ENCODE data around the gene RASGRF2. TPM values are rescaled to one million over a fixed set of nuclear protein-coding genes. Genes with fewer than 3 reads are reported as not detected.

Gene RASGRF2
- total and polyA plus RNA-seq, 10 donors, result 0.74 to 13.9 (median 8.8) TPM

- Histone ChIP-seq H3K4me3 (peak overlapping the region; percentile 32 to 73 (median 55)), H3K27me3 (replicated peaks in 1 of 7) (peaks cover 0 to 77% (median 20%) of the 10 kb centered on the region in 7 donors), H3K9me3 (no peaks in the 10 kb centered on the region), H3K27ac (peak overlapping the region in 7 of 8 donors; percentile 2 to 82 (median 79)), H3K4me1 (peaks cover 0 to 56% (median 17%) of the 10 kb centered on the region in 6 donors), H3K36me3 (no peaks in the 10 kb centered on the region)
- intact Hi-C loops (cut with DNase I; ENCODE audit: low total_unique reads), result no loop called here
- TF ChIP-seq POLR2AphosphoS5 (IDR thresholded peaks at IDR 0.05) (no peak), CTCF (IDR thresholded peaks at IDR 0.05 in 8 of 11, conservative IDR thresholded peaks at IDR 0.05 in 3 of 11) (no peak), POLR2A (IDR thresholded peaks at IDR 0.05) (no peak)
- DNase-seq, result no peak
- WGBS, 5 donors, result 31 to 46% (median 34%) methylated on average over 18 of the region's 18 CpGs
These were observed 1.5 kb downstream of the RASGRF2 start for GRCh38 chr5:80961376-80962281.

GRCh38 chr5:80962630-80963520 lies 2.7 kb downstream of the RASGRF2 start:
- intact Hi-C loops (cut with DNase I; ENCODE audit: low total_unique reads), result no loop called here

GRCh38 chr5:80963521-80963895 lies 3.3 kb downstream of the RASGRF2 start:
- H3K27me3 ChIP-seq (replicated peaks in 1 of 7), result peaks cover 0 to 60% (median 20%) of the 10 kb centered on the region in 7 donors

More at GRCh38 chr5:80962630-80963520, 2.7 kb downstream of the RASGRF2 start:
- peaks cover 0 to 66% (median 20%) of the 10 kb centered on the region in 7 donors for H3K27me3 ChIP-seq (replicated peaks in 1 of 7)
- TF ChIP-seq POLR2A (IDR thresholded peaks at IDR 0.05) (no peak), POLR2AphosphoS5 (IDR thresholded peaks at IDR 0.05) (no peak), CTCF (IDR thresholded peaks at IDR 0.05 in 8 of 11, conservative IDR thresholded peaks at IDR 0.05 in 3 of 11) (no peak)
- no peaks in the 10 kb centered on the region for H3K9me3 ChIP-seq
- 68 to 87% (median 75%) methylated on average over 2 of the region's 2 CpGs for WGBS, 5 donors
- H3K27ac ChIP-seq, result peak overlapping the region in 1 of 8 donors; percentile 22
- no peak for DNase-seq
- peak overlapping the region in 1 of 8 donors; percentile 1 for H3K4me3 ChIP-seq
- no peaks in the 10 kb centered on the region for H3K36me3 ChIP-seq
- peaks cover 0 to 54% (median 17%) of the 10 kb centered on the region in 6 donors for H3K4me1 ChIP-seq

More at GRCh38 chr5:80963521-80963895, 3.3 kb downstream of the RASGRF2 start:
- Histone ChIP-seq H3K4me3 (no peak overlapping the region), H3K4me1 (peaks cover 0 to 49% (median 17%) of the 10 kb centered on the region in 6 donors), H3K36me3 (no peaks in the 10 kb centered on the region), H3K27ac (no peak overlapping the region), H3K9me3 (no peaks in the 10 kb centered on the region)
- no peak for DNase-seq
- WGBS, 5 donors, result 79 to 91% (median 88%) methylated on average over 2 of the region's 2 CpGs
- TF ChIP-seq POLR2A (IDR thresholded peaks at IDR 0.05), result no peak
- no peak for TF ChIP-seq POLR2AphosphoS5 (IDR thresholded peaks at IDR 0.05)
- no peak for TF ChIP-seq CTCF (IDR thresholded peaks at IDR 0.05 in 8 of 11, conservative IDR thresholded peaks at IDR 0.05 in 3 of 11)
- intact Hi-C loops (cut with DNase I; ENCODE audit: low total_unique reads), result no loop called here

Measured in spleen (tissue), 11 donors.